Naive thymus-derived CD4-positive, alpha-beta T cell (primary cell): ENCODE results near the gene ZBTB7C. TPM values are rescaled to one million over a fixed set of nuclear protein-coding genes. Genes with fewer than 3 reads are reported as not detected.

Experiments
- ATAC-seq: fragments of 150-1000 bp; cut with Tn5 transposase; 2 replicates; pipeline ENCODE4 v1.10.0; 2021; ENCODE audit warnings: mild to moderate bottlenecking, moderate library complexity
- CTCF ChIA-PET: fragments of 350-600 bp; sonication (Branson Sonifier 250); formaldehyde crosslinking; loops from one replicate; lab custom pipeline; 2021; ENCODE audit warnings: antibody characterized with exemption; lab: Charles Lee
- POLR2A ChIA-PET: fragments of 350-600 bp; sonication (Branson Sonifier 250); formaldehyde crosslinking; loops from one replicate; lab custom pipeline; 2021; ENCODE audit warnings: antibody characterized with exemption, inconsistent platforms; lab: Charles Lee
- DNase-seq, 9 donors: peaks; one replicate each; pipeline versions ENCODE4 v3.0.0 to v3.0.0-alpha.2; 2020 to 2022; ENCODE audit warnings: mixed read lengths in 1 of 9
- H3K27ac ChIP-seq: one replicate; pipeline ENCODE4 v1.7.0; 2013; ENCODE audit warnings: mild to moderate bottlenecking, low read depth, low read length, moderate library complexity
- H3K27me3 ChIP-seq, 2 donors: one replicate each; pipeline ENCODE4 v1.7.0; 2013; ENCODE audit warnings: low read length in 2 of 2, mild to moderate bottlenecking in 2 of 2, moderate library complexity in 2 of 2; ENCODE audit not compliant: control insufficient read depth in 2 of 2, insufficient read depth in 2 of 2
- H3K36me3 ChIP-seq, 3 experiments: 1 replicate in 2 of 3; 2 replicates in 1 of 3; pipeline ENCODE4 v1.7.0; 2013; ENCODE audit warnings: low read length in 3 of 3, mild to moderate bottlenecking in 3 of 3, moderate library complexity in 1 of 3; ENCODE audit not compliant: insufficient read depth in 3 of 3, control insufficient read depth in 2 of 3
- H3K4me1 ChIP-seq, 2 donors: one replicate each; pipeline ENCODE4 v1.7.0; 2013; ENCODE audit warnings: low read length in 2 of 2, mild to moderate bottlenecking in 2 of 2, moderate library complexity in 1 of 2; ENCODE audit not compliant: control insufficient read depth in 2 of 2, insufficient read depth in 2 of 2
- H3K4me3 ChIP-seq: 2 replicates; pipeline ENCODE4 v1.7.0; 2013; ENCODE audit warnings: mild to moderate bottlenecking, low read length
- H3K9me3 ChIP-seq, 3 experiments: 1 replicate in 2 of 3; 2 replicates in 1 of 3; pipeline ENCODE4 v1.7.0; 2013; ENCODE audit warnings: low read length in 3 of 3; ENCODE audit not compliant: control insufficient read depth in 2 of 3
- H3K27ac Mint-ChIP-seq, 9 donors: one replicate each; pipeline ENCODE4 v1.8.0; 2020 to 2022; ENCODE audit warnings: mixed read lengths in 9 of 9, mild to moderate bottlenecking in 8 of 9, moderate library complexity in 5 of 9, inconsistent platforms in 2 of 9
- H3K27me3 Mint-ChIP-seq, 5 donors: one replicate each; pipeline ENCODE4 v1.8.0; 2021 to 2022; ENCODE audit warnings: mixed read lengths in 5 of 5, mild to moderate bottlenecking in 1 of 5
- H3K36me3 Mint-ChIP-seq, 5 donors: one replicate each; pipeline ENCODE4 v1.8.0; 2020 to 2022; ENCODE audit warnings: mixed read lengths in 5 of 5, mild to moderate bottlenecking in 3 of 5, inconsistent platforms in 1 of 5
- H3K4me1 Mint-ChIP-seq, 7 donors: one replicate each; pipeline ENCODE4 v1.8.0; 2020 to 2022; ENCODE audit warnings: mixed read lengths in 7 of 7, mild to moderate bottlenecking in 3 of 7, inconsistent platforms in 1 of 7
- H3K4me3 Mint-ChIP-seq, 10 donors: one replicate each; pipeline ENCODE4 v1.8.0; 2020 to 2022; ENCODE audit warnings: mild to moderate bottlenecking in 10 of 10, mixed read lengths in 10 of 10, moderate library complexity in 6 of 10, inconsistent platforms in 2 of 10
- H3K9me3 Mint-ChIP-seq, 11 donors: one replicate each; pipeline ENCODE4 v1.8.0; 2020 to 2022; ENCODE audit warnings: mixed read lengths in 11 of 11, mild to moderate bottlenecking in 4 of 11, inconsistent platforms in 1 of 11, moderate library complexity in 1 of 11
- intact Hi-C, 2 donors: fragments of 100-400 bp; cut with micrococcal nuclease; formaldehyde crosslinking; loops; one replicate each; pipeline ENCODE4 v1.15.1; 2023
- polyA plus RNA-seq, 2 donors: library from polyadenylated mRNA; unstranded; fragments of 300-500 nt; fragmentation: Illumina TruSeq; gene quantifications; one replicate each; pipeline ENCODE4 v1.2.3, GENCODE V29; 2021
- total RNA-seq, 6 experiments: library from RNA in 5 of 6; stranded (reverse) in 5 of 6; gene quantifications; 1 replicate in 5 of 6; 2 replicates in 1 of 6; pipeline ENCODE4 v1.2.3 and lab custom pipeline; 2021 to 2026

ZBTB7C gene
- total and polyA plus RNA-seq, 7 experiments from 2014 or later = 0.51 TPM; not detected in 6

DNA sequence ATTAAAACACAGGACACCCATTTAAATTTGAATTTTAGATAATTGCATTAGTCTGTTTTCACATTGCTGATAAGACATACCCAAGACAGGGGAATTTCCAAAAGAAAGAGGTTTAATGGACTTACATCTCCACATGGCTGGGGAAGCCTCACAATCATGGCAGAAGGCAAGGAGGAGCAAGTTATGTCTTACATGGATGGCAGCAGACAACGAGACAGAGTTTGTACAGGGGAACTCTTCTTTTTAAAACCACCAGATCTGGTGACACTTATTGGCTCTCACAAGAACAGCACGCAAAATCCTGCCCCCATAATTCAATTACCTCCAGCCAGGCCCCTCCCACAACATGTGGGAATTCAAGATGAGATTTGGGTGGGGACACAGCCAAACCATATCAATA is 398.9 kb downstream of the ZBTB7C start:
- Histone ChIP-seq H3K27ac (no peak overlapping the region), H3K27me3 (no peaks in the 10 kb centered on the region), H3K9me3 (no peaks in the 10 kb centered on the region), H3K36me3 (no peaks in the 10 kb centered on the region), H3K4me1 (peaks cover 3 to 6% of the 10 kb centered on the region in 2 donors), H3K4me3 (no peak overlapping the region)
- H3K27ac Mint-ChIP-seq = no peak overlapping the region
- H3K36me3 Mint-ChIP-seq = peaks cover 0 to 5% (median 0%) of the 10 kb centered on the region in 5 donors
- H3K27me3 Mint-ChIP-seq = peaks cover 27 to 58% (median 30%) of the 10 kb centered on the region in 5 donors
- no peak for ATAC-seq
- peaks cover 0 to 8% (median 6%) of the 10 kb centered on the region in 7 donors for H3K4me1 Mint-ChIP-seq
- peaks cover 0 to 21% (median 10%) of the 10 kb centered on the region in 11 donors for H3K9me3 Mint-ChIP-seq
- CTCF ChIA-PET = no interaction called here
- intact Hi-C loops = no loop called here
- DNase-seq = no peak
- POLR2A ChIA-PET = no interaction called here
- H3K4me3 Mint-ChIP-seq = no peak overlapping the region

DNA sequence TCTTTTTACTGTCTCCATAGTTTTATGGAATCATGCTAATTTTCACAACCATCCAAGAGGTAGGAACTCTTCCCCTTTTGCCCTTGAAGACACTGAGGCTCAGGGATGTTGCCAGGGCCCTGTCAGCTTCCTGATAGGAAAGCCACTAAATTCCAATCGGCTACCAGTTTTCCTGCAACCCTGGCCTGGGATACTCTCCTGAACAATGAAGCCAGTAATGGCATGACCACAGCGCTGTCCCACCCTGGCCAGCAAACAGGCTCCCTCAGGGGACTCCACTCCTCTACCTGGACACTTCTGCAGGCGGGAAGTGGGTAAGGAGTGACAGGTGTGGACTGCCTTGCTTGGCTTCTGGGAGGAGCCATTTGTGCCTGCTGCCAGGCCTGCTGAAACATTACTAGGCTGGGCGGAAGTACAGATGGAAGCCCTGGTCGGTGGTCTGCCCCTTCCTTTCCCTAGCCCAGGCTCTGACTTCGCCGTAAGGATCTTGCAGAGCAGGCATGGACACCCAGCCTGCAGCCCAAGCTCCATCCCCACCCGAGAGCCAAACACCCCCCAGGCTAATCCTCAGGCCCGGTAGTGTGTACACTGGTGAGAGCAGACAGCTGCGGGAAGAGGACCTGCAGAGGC is 400.0 kb downstream of the ZBTB7C start:
- no peak overlapping the region for H3K27ac Mint-ChIP-seq
- CTCF ChIA-PET = interaction anchor here (0.7 kb wide), 1 partner anchor 32 kb away, joined by 3 read pairs; no protein-coding TSS in a partner anchor
- no peak for ATAC-seq
- H3K27me3 Mint-ChIP-seq = peaks cover 21 to 50% (median 22%) of the 10 kb centered on the region in 5 donors
- Histone ChIP-seq H3K36me3 (no peaks in the 10 kb centered on the region), H3K9me3 (no peaks in the 10 kb centered on the region), H3K27me3 (no peaks in the 10 kb centered on the region), H3K4me3 (no peak overlapping the region), H3K4me1 (peaks cover 3 to 6% of the 10 kb centered on the region in 2 donors), H3K27ac (no peak overlapping the region)
- intact Hi-C loops = loop anchor here in 1 of 2 donors (5.0 kb wide), 1 partner anchor 132 kb away; no protein-coding TSS in a partner anchor
- peak overlapping the region; percentile 48 to 83 (median 74) for H3K4me3 Mint-ChIP-seq
- DNase-seq = no peak
- peaks cover 0 to 4% (median 0%) of the 10 kb centered on the region in 5 donors for H3K36me3 Mint-ChIP-seq
- POLR2A ChIA-PET = no interaction called here
- peaks cover 0 to 11% (median 4%) of the 10 kb centered on the region in 11 donors for H3K9me3 Mint-ChIP-seq
- peaks cover 0 to 8% (median 6%) of the 10 kb centered on the region in 7 donors for H3K4me1 Mint-ChIP-seq

DNA sequence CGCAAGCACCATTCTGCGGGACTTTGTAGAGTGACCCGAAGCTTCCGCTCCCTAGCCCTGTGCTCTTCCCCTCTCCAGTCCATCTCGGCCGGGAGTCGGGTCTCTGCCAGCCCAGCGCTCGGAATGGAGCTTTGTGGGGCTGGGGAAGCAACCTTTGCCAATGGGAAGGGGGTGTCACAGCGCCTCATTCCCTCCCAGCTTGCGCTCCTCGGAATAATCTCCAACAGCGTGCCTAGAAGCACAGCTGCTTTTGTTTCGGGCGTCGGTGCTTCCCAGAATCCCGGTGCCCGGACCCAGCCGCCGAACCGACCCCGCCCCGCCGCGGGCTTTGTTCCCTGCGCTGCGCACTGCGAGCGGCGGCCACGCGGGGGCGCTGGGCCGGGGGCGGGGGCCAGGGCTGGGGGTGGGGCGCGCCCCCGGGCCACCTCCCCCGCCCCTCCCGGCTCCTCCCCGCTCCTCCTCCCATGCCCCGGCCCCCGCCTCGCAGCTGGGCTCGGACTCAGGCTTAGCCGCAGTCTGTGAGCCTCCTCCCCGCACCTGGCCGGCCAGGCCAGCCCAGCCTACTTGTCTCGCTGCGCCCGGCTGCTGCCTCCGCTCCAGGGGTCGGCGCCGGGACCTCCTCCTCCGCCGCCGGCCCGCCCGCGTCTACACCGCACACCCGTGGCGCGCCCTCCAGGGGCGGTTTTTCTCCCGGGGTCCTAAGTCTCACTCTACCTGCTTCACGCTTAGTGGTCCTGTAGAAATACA is 401.1 kb downstream of the ZBTB7C start:
- Mint-ChIP-seq H3K36me3 (peaks cover 0 to 4% (median 0%) of the 10 kb centered on the region in 5 donors), H3K4me1 (peaks cover 0 to 8% (median 6%) of the 10 kb centered on the region in 7 donors), H3K27me3 (peaks cover 13 to 40% (median 22%) of the 10 kb centered on the region in 5 donors), H3K27ac (peak overlapping the region in 1 of 9 donors; percentile 31), H3K4me3 (peak overlapping the region; percentile 72 to 83 (median 76)), H3K9me3 (peaks cover 0 to 5% (median 0%) of the 10 kb centered on the region in 11 donors)
- intact Hi-C loops = loop anchor here (1.0 to 5.0 kb wide), 3 partner anchors 77 to 131 kb away; partner anchors contain the start of gene SMAD2 (in 1 of the 2)
- H3K27me3 ChIP-seq = no peaks in the 10 kb centered on the region
- peak overlapping the region; percentile 39 for H3K4me3 ChIP-seq
- POLR2A ChIA-PET = no interaction called here
- peak; percentile 12 to 57 (median 42) for DNase-seq
- no peaks in the 10 kb centered on the region for H3K36me3 ChIP-seq
- peak; percentile 92 for ATAC-seq
- H3K27ac ChIP-seq = no peak overlapping the region
- no peaks in the 10 kb centered on the region for H3K9me3 ChIP-seq
- peaks cover 3 to 6% of the 10 kb centered on the region in 2 donors for H3K4me1 ChIP-seq
- CTCF ChIA-PET = interaction anchor here (0.5 to 1.5 kb wide), 3 partner anchors 9 to 837 kb away, joined by 3 read pairs; no protein-coding TSS in a partner anchor

DNA sequence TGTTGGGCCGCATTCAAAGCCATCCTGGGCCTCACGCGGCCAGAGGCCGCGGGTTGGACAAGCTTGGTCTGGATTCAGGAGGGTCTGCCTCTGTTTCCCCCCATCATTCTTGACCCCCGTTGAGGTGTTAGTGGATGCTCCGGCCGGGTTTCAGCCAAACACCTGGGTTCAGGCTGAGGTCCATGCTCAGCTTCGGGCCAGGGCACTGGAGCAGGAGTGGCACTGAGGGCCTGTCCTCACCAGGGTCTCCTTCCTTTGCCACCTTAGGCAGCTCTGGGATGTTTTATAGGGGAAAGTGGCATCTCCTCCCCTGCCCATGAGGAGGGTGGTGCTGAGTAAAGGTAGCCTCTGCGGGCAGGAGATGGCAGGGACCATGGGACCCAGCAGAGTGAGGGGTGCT is 401.8 kb downstream of the ZBTB7C start:
- Mint-ChIP-seq H3K27me3 (peaks cover 9 to 36% (median 20%) of the 10 kb centered on the region in 5 donors), H3K4me1 (peaks cover 0 to 8% (median 5%) of the 10 kb centered on the region in 7 donors), H3K9me3 (peaks cover 0 to 5% (median 0%) of the 10 kb centered on the region in 11 donors), H3K27ac (no peak overlapping the region), H3K36me3 (peaks cover 0 to 4% (median 0%) of the 10 kb centered on the region in 5 donors), H3K4me3 (peak overlapping the region in 3 of 10 donors; percentile 51 to 83 (median 62))
- Histone ChIP-seq H3K4me3 (no peak overlapping the region), H3K9me3 (no peaks in the 10 kb centered on the region), H3K27me3 (no peaks in the 10 kb centered on the region), H3K27ac (no peak overlapping the region), H3K4me1 (peaks cover 3 to 6% of the 10 kb centered on the region in 2 donors), H3K36me3 (no peaks in the 10 kb centered on the region)
- CTCF ChIA-PET = interaction anchor here (0.5 to 1.5 kb wide), 4 partner anchors 8 to 1856 kb away, joined by 3 read pairs; no protein-coding TSS in a partner anchor
- no peak for DNase-seq
- POLR2A ChIA-PET = no interaction called here
- ATAC-seq = no peak
- intact Hi-C loops = loop anchor here in 1 of 2 donors (5.0 kb wide), 1 partner anchor 130 kb away; no protein-coding TSS in a partner anchor

DNA sequence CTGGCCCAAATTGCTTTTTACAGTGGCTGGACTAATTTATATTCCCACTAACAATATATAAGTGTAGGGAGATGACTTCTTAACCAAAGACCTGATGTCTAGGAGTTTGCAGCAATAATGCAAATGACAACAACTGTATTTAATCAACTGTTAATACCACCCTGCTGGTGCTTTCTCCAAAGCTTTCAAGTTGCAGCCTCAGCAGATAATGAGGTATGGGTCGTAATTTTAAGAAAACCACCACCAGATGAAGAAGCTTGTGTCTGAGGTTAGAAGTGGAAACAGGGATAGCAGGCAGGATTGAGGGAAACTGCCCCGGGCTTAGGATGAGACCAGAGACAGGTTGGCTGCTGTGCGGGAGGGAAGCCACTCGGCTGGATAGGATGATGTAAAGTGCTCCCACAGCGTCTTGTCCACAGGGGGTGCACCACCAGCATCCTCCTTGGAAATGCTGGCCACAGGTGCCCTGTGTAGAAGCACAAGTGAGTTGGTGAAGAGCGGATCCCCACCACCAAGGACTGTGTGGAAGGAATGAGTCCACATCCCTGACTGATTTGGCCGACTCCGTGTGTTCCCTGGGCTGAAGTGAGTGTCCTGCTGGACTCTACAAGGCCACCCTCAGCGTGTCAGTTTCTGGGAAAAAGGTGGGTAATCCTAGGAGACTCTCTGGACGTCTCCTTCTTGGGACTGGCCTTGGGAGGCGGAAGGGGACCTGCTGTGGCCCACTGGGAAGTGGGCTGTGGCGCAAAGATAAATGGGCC is 402.6 kb downstream of the ZBTB7C start:
- Mint-ChIP-seq H3K4me3 (peak overlapping the region in 7 of 10 donors; percentile 35 to 83 (median 51)), H3K27me3 (peaks cover 4 to 29% (median 20%) of the 10 kb centered on the region in 5 donors), H3K9me3 (peaks cover 0 to 5% (median 0%) of the 10 kb centered on the region in 11 donors), H3K36me3 (peaks cover 0 to 4% (median 0%) of the 10 kb centered on the region in 5 donors), H3K4me1 (peaks cover 0 to 8% (median 5%) of the 10 kb centered on the region in 7 donors), H3K27ac (no peak overlapping the region)
- Histone ChIP-seq H3K4me3 (no peak overlapping the region), H3K36me3 (no peaks in the 10 kb centered on the region), H3K27me3 (no peaks in the 10 kb centered on the region), H3K9me3 (no peaks in the 10 kb centered on the region), H3K27ac (no peak overlapping the region), H3K4me1 (peaks cover 3 to 6% of the 10 kb centered on the region in 2 donors)
- no peak for ATAC-seq
- intact Hi-C loops = loop anchor here in 1 of 2 donors (5.0 kb wide), 1 partner anchor 129 kb away; no protein-coding TSS in a partner anchor
- ChIA-PET POLR2A (no interaction called here), CTCF (interaction anchor here (0.5 to 1.5 kb wide), 3 partner anchors 7 to 1856 kb away, joined by 3 read pairs; no protein-coding TSS in a partner anchor)
- no peak for DNase-seq

DNA sequence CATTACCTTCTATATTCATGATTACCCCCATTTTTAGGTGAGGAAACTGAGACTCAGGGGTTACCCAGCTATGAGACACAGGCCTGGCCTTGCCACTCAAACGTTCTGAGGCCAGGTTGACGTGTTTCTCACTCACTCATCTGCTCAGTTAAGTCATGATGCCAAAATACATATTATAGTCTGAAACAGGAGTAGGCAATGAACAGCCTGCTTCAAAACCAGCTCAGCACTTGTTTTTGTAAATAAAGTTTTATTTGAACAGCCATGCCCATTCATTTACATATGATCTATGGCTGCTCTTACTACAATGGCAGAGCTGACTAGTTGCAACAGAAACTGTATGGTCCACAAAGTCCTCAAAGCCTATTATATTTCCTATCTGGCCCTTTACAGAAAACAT is 404.6 kb downstream of the ZBTB7C start:
- intact Hi-C loops = no loop called here

More for the DNA sequence above, 404.6 kb downstream of the ZBTB7C start:
- H3K27ac ChIP-seq = no peak overlapping the region
- peaks cover 3 to 6% of the 10 kb centered on the region in 2 donors for H3K4me1 ChIP-seq
- DNase-seq (no peak), ATAC-seq (no peak)
- Mint-ChIP-seq H3K27me3 (peaks cover 0 to 21% (median 7%) of the 10 kb centered on the region in 5 donors), H3K4me1 (peaks cover 0 to 11% (median 6%) of the 10 kb centered on the region in 7 donors), H3K36me3 (no peaks in the 10 kb centered on the region), H3K9me3 (no peaks in the 10 kb centered on the region), H3K4me3 (no peak overlapping the region), H3K27ac (no peak overlapping the region)
- no peak overlapping the region for H3K4me3 ChIP-seq
- POLR2A ChIA-PET = no interaction called here
- no peaks in the 10 kb centered on the region for H3K9me3 ChIP-seq
- CTCF ChIA-PET = interaction anchor here (1.1 kb wide), 1 partner anchor 9 kb away, joined by 3 read pairs; no protein-coding TSS in a partner anchor
- H3K36me3 ChIP-seq = no peaks in the 10 kb centered on the region
- no peaks in the 10 kb centered on the region for H3K27me3 ChIP-seq
